GM18502 (cell line): ENCODE results near the gene ENTPD1.
"Not testable (repeated sequence)": the region's sequence is repeated elsewhere in the genome, so short reads cannot be mapped to it uniquely, and the experiment has no call there.

Source experiments
- ATAC-seq: cut with Tn5 transposase; IDR thresholded peaks from one replicate; pipeline ENCODE4 v1.9.1; 2021; ENCODE audit warnings: mild to moderate bottlenecking; ENCODE audit not compliant: unreplicated experiment, poor library complexity

The ENTPD1 gene

DNA sequence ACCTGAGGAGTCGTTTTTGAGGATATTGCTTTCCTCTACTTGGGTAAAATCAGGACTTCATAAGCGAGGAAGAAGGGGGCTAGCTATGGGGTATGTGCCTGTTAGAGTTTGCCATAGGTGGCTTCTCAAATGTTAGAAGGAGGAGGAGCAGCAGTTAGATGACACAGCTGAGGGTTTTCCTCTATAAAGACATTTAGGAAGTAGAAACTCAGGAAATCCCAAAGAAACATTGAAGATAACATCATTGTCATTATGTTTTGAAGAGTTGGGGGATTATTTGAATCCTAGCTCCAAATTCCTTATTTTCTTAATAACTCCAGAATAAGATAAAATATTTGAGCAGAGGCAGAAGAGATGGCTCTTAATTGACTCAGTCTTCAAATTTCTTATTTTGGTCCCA is 92.9 kb downstream of the ENTPD1 start:
- ATAC-seq = no peak

- ATAC-seq = no peak
Measured at GRCh38 chr10:95850791-95851190, 94.8 kb downstream of the ENTPD1 start.

DNA sequence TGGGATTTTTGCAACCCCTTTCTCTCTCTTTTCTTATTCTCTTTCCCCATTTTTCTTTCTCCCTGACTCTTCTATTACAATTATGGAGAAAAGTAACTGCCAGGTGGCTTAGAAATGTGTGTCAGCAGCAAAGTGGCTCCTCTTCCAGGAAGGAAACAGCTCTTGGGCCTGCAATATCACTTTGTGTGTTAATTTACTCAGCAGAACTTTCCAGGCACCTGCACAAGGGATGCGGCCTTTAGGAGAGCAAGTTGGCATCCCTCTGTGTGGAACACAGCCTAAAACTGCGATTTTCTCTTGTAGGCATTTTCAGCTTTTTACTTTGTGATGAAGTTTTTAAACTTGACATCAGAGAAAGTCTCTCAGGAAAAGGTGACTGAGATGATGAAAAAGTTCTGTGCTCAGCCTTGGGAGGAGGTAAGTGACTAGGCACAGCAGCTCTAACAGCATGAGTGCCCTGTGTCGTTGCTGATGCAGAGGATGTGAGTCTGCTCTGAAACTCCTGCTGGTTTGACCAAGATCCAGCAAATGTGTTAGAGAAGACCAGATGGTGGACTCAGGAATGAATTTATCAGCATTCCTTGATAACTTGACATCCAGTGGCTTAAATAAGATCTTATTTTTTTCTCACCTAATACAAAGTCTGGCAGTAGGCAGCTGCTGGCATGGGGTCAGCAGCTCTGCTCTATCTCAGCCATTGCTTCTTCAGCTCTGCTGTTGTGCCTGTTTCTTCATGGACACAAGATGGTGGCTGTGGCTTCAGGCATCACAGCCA is 104.4 kb downstream of the ENTPD1 start:
- ATAC-seq = no peak

DNA sequence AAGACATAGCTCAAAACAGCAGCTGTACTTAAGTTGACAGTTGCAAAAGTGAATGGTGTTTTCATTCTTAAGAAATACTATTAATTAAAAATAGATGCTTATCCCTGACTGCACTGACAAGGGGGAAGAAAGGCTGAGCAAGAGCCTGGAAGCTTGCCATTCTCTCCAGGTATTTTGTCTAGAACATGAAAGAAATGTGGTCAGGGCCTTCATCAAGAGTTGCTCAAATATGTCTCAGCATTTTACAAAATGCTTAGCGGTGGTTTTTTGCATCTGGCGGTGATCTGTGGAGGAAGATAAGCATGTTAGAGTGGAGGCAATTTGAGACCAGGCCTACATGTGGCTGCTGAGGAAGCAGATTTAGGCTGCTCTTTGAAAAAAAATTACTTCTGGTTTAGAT is 105.4 kb downstream of the ENTPD1 start:
- ATAC-seq = no peak

- peak; percentile 84 for ATAC-seq
Measured at GRCh38 chr10:95864906-95865813, 109.2 kb downstream of the ENTPD1 start.

DNA sequence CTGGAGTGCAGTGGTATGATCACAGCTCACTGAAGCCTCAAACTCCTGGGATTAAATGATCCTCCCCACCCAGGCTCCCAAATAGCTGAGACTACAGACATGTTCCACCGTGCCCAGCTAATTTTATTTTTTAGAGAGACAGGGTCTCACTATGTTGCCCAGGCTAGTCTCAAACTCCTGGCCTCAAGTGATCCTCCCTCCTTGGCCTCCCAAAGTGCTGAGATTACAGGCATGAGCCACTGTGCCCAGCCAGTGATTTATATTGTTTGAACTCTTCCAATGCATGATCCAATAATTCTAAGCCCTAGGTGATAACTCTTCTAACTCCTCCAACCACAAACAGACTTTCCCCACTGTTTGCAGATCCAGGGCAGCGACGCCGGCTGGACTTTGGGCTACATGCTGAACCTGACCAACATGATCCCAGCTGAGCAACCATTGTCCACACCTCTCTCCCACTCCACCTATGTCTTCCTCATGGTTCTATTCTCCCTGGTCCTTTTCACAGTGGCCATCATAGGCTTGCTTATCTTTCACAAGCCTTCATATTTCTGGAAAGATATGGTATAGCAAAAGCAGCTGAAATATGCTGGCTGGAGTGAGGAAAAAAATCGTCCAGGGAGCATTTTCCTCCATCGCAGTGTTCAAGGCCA is 110.0 kb downstream of the ENTPD1 start:
- ATAC-seq = no peak

DNA sequence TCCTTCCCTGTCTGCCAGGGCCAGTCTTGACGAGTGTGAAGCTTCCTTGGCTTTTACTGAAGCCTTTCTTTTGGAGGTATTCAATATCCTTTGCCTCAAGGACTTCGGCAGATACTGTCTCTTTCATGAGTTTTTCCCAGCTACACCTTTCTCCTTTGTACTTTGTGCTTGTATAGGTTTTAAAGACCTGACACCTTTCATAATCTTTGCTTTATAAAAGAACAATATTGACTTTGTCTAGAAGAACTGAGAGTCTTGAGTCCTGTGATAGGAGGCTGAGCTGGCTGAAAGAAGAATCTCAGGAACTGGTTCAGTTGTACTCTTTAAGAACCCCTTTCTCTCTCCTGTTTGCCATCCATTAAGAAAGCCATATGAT is 110.5 kb downstream of the ENTPD1 start:
- no peak for ATAC-seq

DNA sequence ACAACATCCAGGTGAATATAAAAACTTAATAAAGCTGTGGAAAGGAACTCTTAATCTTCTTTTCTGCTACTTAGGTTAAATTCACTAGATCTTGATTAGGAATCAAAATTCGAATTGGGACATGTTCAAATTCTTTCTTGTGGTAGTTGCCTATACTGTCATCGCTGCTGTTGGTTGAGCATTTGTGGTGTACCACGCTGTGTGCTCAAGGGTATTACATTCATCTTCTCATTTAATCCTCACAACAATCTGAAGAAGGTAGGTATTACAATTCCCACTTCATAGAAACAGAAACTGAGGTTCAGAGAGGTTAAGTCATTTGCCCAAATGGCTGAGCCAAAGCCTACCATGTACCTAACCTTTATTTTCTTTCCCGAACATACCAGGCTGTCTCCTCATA is 111.9 kb downstream of the ENTPD1 start:
- ATAC-seq = no peak

DNA sequence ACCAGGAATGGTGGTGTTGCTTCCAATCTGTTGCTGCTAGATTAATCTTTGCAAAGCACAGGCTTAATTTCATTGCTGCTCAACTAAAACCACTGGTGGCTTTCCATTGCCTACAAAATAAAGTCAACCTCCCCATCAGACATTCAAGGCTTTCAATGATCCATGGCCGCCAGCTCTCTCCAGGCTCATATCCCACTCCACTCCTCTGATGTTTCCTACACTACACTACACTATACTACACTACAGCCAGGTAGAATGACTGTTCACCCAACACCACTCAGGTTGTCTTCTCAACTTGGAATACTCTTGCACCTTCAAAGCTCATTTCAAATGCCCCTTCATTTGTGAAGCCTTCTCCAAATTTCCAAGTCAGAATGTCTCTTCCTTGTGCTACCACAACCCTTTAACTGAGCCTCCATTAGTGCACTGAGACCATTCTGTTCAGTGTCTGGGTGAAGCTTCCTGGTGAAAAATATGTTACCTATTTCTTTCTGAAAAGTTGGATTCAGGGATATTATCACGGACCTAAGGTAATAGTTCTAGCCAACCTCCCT is 116.3 kb downstream of the ENTPD1 start:
- ATAC-seq = no peak

DNA sequence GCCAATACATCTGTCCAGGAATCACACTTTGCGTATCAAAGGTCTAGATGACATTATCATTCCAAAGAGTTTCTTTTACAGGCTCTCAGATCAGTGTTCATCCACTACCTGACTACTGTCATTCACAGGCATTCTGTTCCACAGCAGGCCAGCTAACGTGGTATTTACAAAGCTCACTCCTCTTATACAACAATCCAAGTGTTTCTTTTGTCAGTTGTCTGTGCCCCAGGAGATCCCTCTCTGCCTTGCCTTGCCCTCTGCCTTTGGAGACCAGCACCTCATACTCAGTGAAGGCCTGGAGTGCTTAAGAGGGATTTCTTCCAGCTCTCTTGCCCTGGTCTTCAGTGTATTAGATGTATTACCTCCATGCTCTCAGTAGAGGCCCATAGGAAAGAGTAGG is 117.2 kb downstream of the ENTPD1 start:
- no peak for ATAC-seq

GRCh38 chr10:95873651-95874050 is 117.7 kb downstream of the ENTPD1 start:
- no peak for ATAC-seq

DNA sequence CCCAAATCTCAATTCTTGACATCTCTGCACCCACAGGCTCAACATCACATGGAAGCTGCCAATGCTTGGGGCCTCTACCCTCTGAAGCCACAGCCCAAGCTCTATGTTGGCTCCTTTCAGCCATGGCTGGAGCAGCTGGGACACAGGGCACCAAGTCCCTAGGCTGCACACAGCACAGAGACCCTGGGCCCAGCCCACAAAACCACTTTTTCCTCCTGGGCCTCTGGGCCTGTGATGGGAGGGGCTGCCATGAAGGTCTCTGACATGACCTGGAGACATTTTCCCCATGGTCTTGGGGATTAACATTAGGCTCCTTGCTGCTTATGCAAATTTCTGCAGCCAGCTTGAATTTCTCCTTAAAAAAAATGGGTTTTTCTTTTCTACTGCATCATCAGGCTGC is 118.8 kb downstream of the ENTPD1 start:
- not testable (repeated sequence) for ATAC-seq

DNA sequence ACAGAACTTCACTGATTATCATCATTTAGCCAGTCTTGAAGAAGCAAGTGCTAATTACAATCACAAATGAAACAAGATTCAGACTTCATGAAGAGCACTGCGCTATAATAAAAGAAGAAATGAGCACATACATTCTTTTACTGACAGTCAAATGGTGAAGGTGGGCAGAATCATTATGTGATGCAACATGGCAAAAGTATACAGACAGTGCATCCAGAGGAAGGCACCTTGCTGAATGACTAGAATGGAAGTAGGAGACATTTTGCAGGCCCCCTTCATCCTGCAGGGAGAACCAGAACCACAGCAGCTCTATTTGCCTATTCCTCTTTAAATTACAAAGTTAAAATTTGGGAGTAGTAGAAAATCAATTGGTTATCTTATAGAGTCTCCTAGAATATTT is 120.8 kb downstream of the ENTPD1 start:
- ATAC-seq = no peak

DNA sequence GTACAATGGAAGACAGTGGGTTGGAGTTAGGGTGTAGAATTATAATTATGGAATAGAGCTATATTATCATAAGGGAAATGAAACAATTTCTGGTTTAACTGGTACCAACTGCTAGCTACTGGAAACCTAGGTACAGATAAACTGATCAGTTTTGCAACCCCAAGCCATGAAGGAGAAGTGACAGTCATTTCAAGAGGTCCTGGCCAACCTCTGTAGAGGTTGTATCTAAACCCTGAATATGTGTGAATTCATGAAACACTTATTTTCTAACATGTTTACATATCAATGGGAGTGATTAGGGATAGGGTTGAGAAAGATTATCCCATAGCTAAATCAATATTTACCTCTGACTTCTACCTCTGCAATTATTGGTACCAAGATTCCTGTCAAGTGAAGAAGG is 121.9 kb downstream of the ENTPD1 start:
- peak; percentile 60 for ATAC-seq

- no peak for ATAC-seq
Measured at GRCh38 chr10:95880704-95881103, 124.7 kb downstream of the ENTPD1 start.

GRCh38 chr10:95881316-95881715 is 125.4 kb downstream of the ENTPD1 start:
- no peak for ATAC-seq

DNA sequence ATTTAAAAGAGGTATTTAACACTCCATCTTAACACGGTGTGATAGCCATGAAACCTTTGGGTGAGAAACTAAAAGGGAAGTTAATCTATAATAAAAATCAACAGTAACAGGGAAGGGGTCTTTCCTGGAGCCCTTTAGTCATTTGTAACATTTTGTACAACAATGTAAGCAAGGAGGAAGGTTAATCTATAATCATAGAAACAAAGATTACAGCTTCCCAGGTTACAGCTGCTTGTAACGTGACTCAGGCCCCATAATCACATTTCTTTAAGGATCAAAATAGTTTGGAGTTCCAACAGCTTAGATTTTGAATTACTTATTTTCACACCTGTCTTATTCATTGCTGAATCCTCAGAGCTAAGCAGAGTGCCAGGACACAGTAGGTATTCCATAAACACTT is 133.9 kb downstream of the ENTPD1 start:
- no peak for ATAC-seq

DNA sequence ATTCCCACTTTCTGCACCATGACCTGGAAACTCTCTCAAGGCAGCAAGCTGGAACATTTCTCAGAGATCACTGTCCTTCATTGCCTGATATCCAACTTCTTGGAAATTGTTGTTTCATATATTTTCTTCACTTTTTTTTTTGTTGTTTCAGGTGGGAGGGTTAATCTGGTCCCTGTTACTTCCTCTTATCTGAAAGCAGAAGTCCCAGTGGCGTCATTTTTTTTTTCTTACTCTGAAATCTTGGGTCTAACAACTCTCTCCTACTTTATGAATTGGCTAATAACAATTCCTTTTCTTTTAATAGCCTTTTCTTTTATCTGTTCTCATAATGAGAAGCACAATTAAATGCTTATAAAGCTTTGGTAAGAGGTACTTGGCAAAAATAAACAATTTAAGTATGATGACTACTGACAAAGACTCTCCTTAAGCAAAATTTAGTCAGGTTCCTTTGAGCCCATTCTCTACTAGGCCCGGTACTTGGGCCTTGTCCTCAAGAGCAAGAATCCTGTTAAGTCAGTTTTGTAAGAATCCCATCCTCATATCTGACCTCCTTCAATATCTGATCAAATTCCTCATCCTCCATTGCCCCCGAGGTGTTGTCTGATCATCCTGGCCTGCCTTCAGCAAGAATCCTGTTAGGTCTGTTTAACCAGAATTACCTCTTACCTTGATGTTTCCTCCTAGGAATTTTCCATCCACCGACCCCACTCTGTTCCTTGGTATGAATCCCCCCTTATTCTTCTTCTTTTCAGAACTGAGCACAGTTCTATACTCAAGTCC is 140.3 kb downstream of the ENTPD1 start:
- no peak for ATAC-seq

- ATAC-seq = not testable (repeated sequence)
Measured at GRCh38 chr10:95905897-95906580, 150.1 kb downstream of the ENTPD1 start.
